Measurements from ENCODE around the gene ETF1.

Gene ETF1

GRCh38 chr5:138542956-138543729 is at the start of gene ETF1:
ETF1 (minus strand) TSS chr5:138543236; CDS start chr5:138542918, 318 bp downstream.
- peak; percentile 100 for DNase-seq

GRCh38 chr5:138588013-138588788 is 45.2 kb upstream of the ETF1 start:
- no peak for DNase-seq

DNA sequence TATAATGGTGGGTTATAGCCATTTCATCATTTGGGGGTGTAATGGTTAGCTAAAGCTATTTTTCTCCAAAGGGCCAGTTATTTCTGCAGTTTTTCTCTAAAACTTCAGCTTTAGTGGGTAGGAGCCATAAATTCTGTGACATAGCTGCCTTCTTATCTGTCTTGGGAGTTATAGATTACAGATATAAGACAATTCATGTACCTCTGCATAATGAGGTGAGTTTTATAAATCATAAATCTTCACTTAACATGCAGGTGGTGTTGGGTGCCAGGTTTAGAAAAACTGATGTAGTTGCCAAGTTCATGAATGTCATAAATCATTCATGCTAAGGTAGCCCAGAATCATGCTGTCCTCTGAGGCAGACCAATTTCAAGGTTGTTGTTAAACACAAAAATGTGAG is 42.1 kb upstream of the ETF1 start:
- DNase-seq: no peak

GRCh38 chr5:138583984-138584637 is 41.1 kb upstream of the ETF1 start:
- no peak for DNase-seq

DNA sequence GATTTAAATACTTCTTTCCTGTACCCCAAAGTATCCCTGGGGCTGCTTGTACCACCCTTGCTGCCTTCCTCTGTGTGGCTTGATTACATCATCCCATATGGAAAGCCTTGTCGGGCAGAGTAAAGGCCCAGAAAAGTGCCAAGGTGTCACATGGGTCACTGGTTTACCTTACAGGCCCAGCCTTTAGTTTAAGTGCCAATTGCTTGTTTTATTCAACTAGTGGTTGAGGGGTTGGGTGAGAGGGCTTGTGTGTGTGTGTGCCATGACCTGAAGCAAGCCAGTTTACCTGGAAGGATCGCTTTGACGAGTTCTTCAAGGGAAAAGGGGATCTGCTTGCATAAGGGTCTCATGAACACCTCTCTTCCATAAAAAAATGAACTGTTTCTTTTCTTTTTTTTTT is 39.9 kb upstream of the ETF1 start:
- no peak for DNase-seq

DNA sequence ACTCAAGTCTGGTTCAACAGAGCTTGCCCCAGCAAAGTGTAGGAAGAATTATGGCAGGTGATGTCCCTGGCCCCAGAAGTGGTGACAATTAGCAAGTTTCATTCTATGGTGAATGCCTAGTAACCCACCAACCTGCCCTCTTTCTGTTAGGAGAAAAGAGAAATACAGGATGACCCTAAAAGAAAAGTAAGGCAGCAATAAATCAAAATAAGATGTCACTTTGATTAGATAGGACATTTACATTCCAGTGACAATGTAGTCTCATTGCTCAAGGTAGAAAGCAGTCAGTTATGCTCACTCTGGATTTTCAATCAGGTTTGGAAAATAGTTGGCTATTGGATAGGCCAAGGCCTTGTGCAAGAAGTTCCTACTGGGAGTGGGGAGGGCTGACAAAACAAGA is 37.7 kb upstream of the ETF1 start:
- no peak for DNase-seq

DNA sequence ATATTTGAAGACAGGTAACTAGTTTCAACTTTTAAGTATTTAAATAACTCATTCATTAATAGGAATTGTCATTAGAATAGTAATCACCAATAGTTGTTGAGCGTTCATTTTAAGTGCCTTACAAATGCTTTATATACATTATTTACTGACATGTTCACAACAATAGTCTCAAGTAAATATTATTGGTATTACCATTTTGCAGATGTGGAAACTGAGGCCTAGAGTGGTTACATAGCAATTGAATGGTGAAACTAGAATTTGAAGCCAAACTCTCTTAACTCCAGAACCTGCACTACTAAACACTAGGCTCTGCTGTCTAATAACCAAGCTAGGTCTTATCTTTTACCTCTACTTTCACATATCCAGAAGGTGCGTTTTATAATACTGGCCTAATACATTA is 37.0 kb upstream of the ETF1 start:
- no peak for DNase-seq

- no peak for DNase-seq
Measured at GRCh38 chr5:138579517-138579863, 36.5 kb upstream of the ETF1 start.

- no peak for DNase-seq
Measured at GRCh38 chr5:138577452-138577851, 34.4 kb upstream of the ETF1 start.

DNA sequence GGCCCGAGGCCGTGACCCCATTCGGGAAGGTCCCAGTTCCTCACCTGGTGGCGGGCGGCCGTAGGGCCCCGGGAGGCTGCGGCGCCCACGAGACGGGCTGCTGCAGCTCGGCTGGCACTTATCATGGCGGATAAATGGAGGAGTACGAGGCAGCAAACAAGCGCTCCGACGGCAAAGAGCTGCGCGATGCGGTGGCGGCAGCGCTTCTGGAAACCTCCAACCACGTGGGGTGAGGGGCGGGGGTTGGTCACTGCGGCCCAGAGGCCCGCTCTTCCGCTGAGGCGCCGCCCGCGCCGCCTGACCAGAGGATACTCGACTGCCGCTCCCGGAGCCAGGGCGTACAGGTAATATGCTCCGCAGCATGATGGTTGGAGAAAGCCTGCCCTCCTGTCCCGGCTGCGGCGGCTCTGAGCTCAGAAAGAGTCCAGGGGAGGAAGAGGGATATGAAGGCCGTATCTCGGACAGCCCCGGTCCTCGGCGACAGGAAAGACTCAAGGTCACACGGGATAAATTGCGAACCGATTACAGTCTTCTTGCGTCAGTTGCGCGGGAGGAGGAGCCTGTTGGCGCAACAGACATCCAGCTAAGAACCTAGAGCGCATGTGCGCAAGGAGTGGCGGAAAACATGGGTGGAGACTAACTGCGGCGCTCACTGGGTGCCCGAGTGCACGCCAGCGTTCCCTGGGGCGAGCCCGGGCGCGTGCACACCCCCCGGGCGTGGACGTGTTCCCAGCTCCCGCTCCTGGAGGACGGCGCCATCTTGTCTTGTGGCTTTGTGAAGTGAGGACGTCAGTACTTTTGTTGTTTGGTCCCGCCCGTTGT is 32.4 kb upstream of the ETF1 start, which contains the start of gene HSPA9:
HSPA9 (minus strand) TSS at position 208 of the 822 bp plus-strand sequence; CDS start at position 125, 83 bp downstream.
- DNase-seq: peak; percentile 100

DNA sequence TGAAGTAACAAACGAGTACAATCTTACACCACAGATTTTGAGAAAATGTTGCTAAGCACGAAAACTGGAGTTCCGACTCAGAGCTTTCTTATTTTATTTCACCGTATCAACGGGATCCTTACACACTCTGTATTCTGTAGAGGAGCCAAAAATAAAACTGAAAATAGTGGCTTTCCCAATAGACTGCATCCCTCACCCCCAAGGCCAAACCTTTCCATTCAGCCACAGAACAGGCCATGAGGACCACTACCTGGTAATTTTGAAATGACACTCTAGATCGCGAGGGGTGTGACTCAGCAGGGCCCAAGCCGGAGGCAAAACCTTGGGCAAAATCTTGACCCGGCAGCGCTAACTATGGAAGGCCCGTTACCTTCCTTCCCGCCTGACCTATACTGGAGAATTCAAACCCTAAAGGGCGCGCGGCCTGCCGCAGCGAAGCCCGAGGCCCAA is 31.7 kb upstream of the ETF1 start:
- DNase-seq: no peak

- no peak for DNase-seq
Measured at GRCh38 chr5:138573949-138574670, 31.1 kb upstream of the ETF1 start.

- DNase-seq: no peak
Measured at GRCh38 chr5:138573223-138573622, 30.2 kb upstream of the ETF1 start.

GRCh38 chr5:138570871-138571270 is 27.8 kb upstream of the ETF1 start:
- no peak for DNase-seq

GRCh38 chr5:138569782-138570181 is 26.7 kb upstream of the ETF1 start:
- DNase-seq: no peak

DNA sequence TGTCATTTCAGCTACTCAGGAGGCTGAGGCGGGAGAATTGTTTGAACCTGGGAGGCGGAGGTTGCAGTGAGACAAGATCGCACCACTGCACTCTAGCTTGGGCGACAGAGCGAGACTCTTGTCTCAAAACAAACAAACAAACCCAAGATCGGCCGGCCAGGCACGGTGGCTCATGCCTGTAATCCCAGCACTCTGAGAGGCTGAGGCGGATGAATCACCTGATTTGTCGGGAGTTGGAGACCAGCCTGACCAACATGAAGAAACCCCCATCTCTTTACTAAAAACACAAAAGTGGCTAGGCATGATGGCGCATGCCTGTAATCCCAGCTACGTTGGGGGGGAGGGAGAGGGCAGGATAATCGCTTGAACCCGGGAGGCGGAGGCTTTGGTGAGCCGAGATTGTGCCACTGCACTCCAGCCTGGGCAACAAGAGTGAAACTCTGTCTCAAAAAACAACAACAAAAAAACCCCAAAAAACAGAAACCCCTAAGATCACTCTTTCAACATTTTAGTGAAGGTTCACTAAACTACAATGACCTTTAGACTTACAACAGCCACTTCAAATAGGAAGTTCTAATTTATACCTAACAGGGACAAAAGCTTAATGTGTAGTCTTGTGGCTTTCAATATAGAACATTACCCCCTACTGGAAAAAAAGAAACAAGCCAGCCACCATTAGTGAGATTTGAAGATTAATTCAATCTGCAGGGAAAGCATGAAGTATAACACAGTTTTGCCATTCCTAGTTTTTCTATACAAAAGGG is 25.2 kb upstream of the ETF1 start:
- DNase-seq: no peak

DNA sequence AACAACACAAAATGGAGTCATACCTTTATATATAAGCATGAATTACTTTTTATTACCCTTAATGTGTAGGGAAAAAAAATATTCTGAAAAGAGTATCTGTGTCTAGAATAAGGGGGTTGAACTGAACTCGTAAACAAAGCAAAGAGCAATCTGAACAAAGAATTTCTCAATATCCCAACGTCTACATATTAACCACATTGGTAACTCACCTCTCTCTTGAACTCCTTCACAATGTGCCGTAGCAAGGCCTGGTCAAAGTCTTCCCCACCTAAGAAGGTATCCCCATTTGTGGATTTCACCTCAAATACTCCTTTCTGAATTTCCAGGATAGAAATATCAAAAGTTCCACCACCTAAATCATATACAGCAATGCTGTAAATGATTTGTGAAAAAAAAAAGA is 23.8 kb upstream of the ETF1 start:
- no peak for DNase-seq

DNA sequence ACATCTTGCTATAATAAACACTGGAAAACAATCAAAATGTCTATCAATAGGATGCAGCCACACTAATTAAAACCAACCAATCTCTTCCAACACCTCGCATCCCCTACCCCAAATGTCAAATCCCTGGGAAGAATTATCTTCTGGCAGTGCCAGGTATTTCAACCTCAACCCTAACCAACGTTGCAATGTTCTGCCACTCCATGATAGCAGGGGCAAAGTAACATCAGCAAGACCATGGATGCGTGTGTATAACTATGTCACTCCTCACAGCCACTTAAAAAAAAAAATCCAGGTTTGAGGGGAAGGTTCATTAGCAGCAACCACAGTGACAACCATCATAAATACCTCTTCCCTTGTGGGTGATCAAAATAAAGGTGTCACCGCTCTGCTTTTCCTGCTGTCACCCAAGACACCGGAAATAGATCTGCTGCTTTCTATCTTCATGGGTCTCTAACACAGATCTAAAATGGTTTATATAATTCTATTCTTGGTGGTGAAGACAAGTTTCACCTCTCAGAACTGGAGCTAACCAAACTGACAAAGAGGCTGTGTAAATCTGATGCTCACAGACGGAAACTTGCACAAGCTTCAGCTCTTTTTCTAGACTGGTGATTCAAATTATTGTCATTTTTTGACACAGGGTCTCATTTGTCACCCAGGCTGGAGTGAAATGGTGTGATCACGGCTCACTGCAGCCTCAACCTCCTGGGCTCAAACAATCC is 22.2 kb upstream of the ETF1 start:
- DNase-seq: no peak

GRCh38 chr5:138564242-138564641 is 21.2 kb upstream of the ETF1 start:
- DNase-seq: no peak

DNA sequence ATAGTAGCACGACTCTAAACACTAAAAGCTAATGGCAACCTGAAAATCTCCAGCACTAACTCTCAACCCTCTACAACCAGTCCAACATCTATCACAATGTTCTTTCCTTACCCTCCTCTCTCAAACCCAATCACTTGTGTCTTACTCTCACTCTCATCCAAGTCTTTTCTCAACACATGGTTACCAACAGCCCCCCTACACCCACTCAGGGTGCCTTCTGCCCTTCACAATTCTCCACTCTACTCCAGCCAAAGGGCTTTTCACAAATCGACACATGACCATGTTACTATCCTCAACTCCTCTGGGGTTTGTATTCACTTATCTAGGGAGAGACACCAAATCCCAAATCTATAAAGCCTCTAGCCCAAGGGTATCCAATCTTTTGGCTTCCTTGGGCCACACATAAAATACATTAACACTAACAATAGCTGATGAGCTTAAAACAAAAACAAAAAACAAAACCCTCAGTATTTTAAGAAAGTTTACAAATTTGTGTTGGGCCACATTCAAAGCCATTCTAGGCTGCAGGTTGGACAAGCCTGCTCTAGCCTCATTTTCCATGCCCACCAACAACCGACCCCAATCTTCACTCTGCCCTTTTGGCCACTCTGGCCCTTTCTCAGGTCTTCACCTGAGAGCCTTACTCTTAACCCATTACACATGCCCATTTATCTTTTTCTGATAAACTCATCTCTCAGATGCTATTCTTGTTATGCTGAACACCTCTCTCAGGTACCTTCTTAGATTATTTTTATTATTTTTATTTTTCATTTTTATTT is 20.5 kb upstream of the ETF1 start:
- DNase-seq: no peak

Data from suppressor macrophage treated with lipopolysaccharide for 4 hours (primary cell).